A673 (cell line): ENCODE measurements around the gene TMEM179. TPM values are rescaled to one million over a fixed set of nuclear protein-coding genes. Genes with fewer than 3 reads are reported as not detected.

Experiments
- BruUV-seq: library from RNA; stranded (reverse); fragments of 400-500 nt; replicated peaks from 2 replicates; lab custom pipeline; 2021; lab: Mats Ljungman, UMichigan
- CTCF ChIA-PET: fragments of 300-600 bp; sonication (Branson Sonifier 250); formaldehyde crosslinking; loops from one replicate; lab custom pipeline; 2022; ENCODE audit warnings: antibody characterized with exemption; lab: Charles Lee
- POLR2A ChIA-PET: fragments of 300-600 bp; sonication (Branson Sonifier 250); formaldehyde crosslinking; loops from one replicate; lab custom pipeline; 2022; ENCODE audit warnings: antibody characterized with exemption; ENCODE audit not compliant: low non-redundant PET; lab: Charles Lee
- DNase-seq: peaks from one replicate; pipeline ENCODE4 v3.0.0-alpha.2; 2015; ENCODE audit warnings: low spot score
- H3K27ac ChIP-seq: fragments of 200-600 bp; sonication (generic); 2 replicates; pipeline ENCODE4 v1.5.1; 2016; ENCODE audit warnings: mixed run types, low read depth, mild to moderate bottlenecking, mixed read lengths, antibody characterized with exemption, low read length; ENCODE audit not compliant: poor library complexity, severe bottlenecking
- H3K27me3 ChIP-seq: fragments of 200-600 bp; sonication (generic); replicated peaks from 2 replicates; pipeline ENCODE4 v1.6.1; 2017; ENCODE audit warnings: mixed run types, low read depth, mild to moderate bottlenecking, mixed read lengths, antibody characterized with exemption, low read length; ENCODE audit not compliant: insufficient read depth, poor library complexity
- H3K36me3 ChIP-seq: fragments of 200-600 bp; sonication (generic); 2 replicates; pipeline ENCODE4 v1.6.1; 2016; ENCODE audit warnings: mixed run types, mild to moderate bottlenecking, mixed read lengths, antibody characterized with exemption, low read length; ENCODE audit not compliant: insufficient read depth, poor library complexity, severe bottlenecking
- H3K4me1 ChIP-seq: fragments of 200-600 bp; sonication (generic); 2 replicates; pipeline ENCODE4 v1.6.1; 2017; ENCODE audit warnings: mixed run types, mild to moderate bottlenecking, mixed read lengths, antibody characterized with exemption, low read length; ENCODE audit not compliant: insufficient read depth, poor library complexity, severe bottlenecking
- H3K4me3 ChIP-seq: fragments of 200-600 bp; sonication (generic); 2 replicates; pipeline ENCODE4 v1.5.1; 2016; ENCODE audit warnings: low read depth, mixed run types, mild to moderate bottlenecking, mixed read lengths, low read length; ENCODE audit not compliant: poor library complexity, severe bottlenecking
- H3K9me3 ChIP-seq: fragments of 200-600 bp; sonication (generic); 2 replicates; pipeline ENCODE4 v1.6.1; 2016; ENCODE audit warnings: mixed run types, low read depth, mild to moderate bottlenecking, mixed read lengths, antibody characterized with exemption, low read length; ENCODE audit not compliant: poor library complexity, severe bottlenecking
- CTCF ChIP-seq: fragments of 300-800, 200-600 bp; sonication (generic); conservative IDR thresholded peaks from 2 replicates; pipeline ENCODE4 v1.5.1; 2017; ENCODE audit warnings: low read depth, mild to moderate bottlenecking, antibody characterized with exemption, low read length, moderate library complexity, mixed read lengths
- EZH2 ChIP-seq: fragments of 200-600 bp; sonication (generic); IDR thresholded peaks from 2 replicates; pipeline ENCODE4 v1.6.1; 2017; ENCODE audit warnings: borderline replicate concordance, low read depth, mild to moderate bottlenecking, mixed read lengths, antibody characterized with exemption, low read length; ENCODE audit not compliant: poor library complexity, severe bottlenecking
- intact Hi-C: fragments of 100-400 bp; cut with micrococcal nuclease; formaldehyde crosslinking; loops from one replicate; pipeline ENCODE4 v1.10.0; 2022; ENCODE audit not compliant: unreplicated experiment
- total RNA-seq: library from RNA; stranded (reverse); gene quantifications from 2 replicates; pipeline ENCODE4 v1.2.3, GENCODE V29; 2021

Gene TMEM179
- total RNA-seq, 1 experiment from 2014 or later: 0.58 TPM

GRCh38 chr14:104588066-104588857 lies 16.3 kb downstream of the TMEM179 start:
- intact Hi-C loops: no loop called here
- no peak overlapping the region for H3K4me3 ChIP-seq
- POLR2A ChIA-PET: no interaction called here
- no peaks in the 10 kb centered on the region for H3K36me3 ChIP-seq
- CTCF ChIA-PET: no interaction called here
- no peaks in the 10 kb centered on the region for H3K27me3 ChIP-seq
- no peaks in the 10 kb centered on the region for H3K9me3 ChIP-seq
- TF ChIP-seq EZH2 (no peak), CTCF (no peak)
- BruUV-seq: no TSS peak
- no peaks in the 10 kb centered on the region for H3K4me1 ChIP-seq
- no peak for DNase-seq
- H3K27ac ChIP-seq: no peak overlapping the region

GRCh38 chr14:104587641-104588040 lies 16.9 kb downstream of the TMEM179 start:
- H3K27ac ChIP-seq: no peak overlapping the region
- no peak for DNase-seq
- BruUV-seq: no TSS peak
- no peaks in the 10 kb centered on the region for H3K27me3 ChIP-seq
- CTCF ChIA-PET: no interaction called here
- H3K4me1 ChIP-seq: no peaks in the 10 kb centered on the region
- no peaks in the 10 kb centered on the region for H3K9me3 ChIP-seq
- intact Hi-C loops: no loop called here
- no peaks in the 10 kb centered on the region for H3K36me3 ChIP-seq
- TF ChIP-seq CTCF (no peak), EZH2 (no peak)
- no peak overlapping the region for H3K4me3 ChIP-seq
- POLR2A ChIA-PET: no interaction called here

GRCh38 chr14:104586832-104587620 lies 17.5 kb downstream of the TMEM179 start:
- ChIA-PET POLR2A (no interaction called here), CTCF (no interaction called here)
- Histone ChIP-seq H3K4me3 (no peak overlapping the region), H3K27ac (no peak overlapping the region), H3K9me3 (no peaks in the 10 kb centered on the region), H3K27me3 (no peaks in the 10 kb centered on the region), H3K36me3 (no peaks in the 10 kb centered on the region), H3K4me1 (no peaks in the 10 kb centered on the region)
- intact Hi-C loops: no loop called here
- TF ChIP-seq EZH2 (no peak), CTCF (no peak)
- BruUV-seq: no TSS peak
- DNase-seq: no peak
